CD4-positive, alpha-beta T cell treated with Interleukin-2 at 100 ng/mL for 4 hours (primary cell): Measurements from ENCODE around the gene ABCC1.
"Not testable (repeated sequence)": the region's sequence is repeated elsewhere in the genome, so short reads cannot be mapped to it uniquely, and the experiment has no call there.

ENCODE experiments used
- DNase-seq: peaks from one replicate; pipeline ENCODE4 v3.0.0-alpha.2; 2020; ENCODE audit warnings: low spot score

ABCC1 gene

GRCh38 chr16:16141784-16142396 lies 192.5 kb downstream of the ABCC1 start:
- no peak for DNase-seq

GRCh38 chr16:16143038-16143763 lies 193.8 kb downstream of the ABCC1 start:
- no peak for DNase-seq

- DNase-seq, result no peak
These were observed 194.5 kb downstream of the ABCC1 start for GRCh38 chr16:16143931-16144330.

- no peak for DNase-seq
These were observed 195.0 kb downstream of the ABCC1 start for GRCh38 chr16:16144416-16144815.

GRCh38 chr16:16145286-16145685 lies 195.9 kb downstream of the ABCC1 start:
- DNase-seq, result no peak

GRCh38 chr16:16146380-16147315 lies 197.2 kb downstream of the ABCC1 start:
- no peak for DNase-seq

GRCh38 chr16:16147316-16147999 lies 198.0 kb downstream of the ABCC1 start:
- DNase-seq, result no peak

GRCh38 chr16:16148000-16148599 lies 198.7 kb downstream of the ABCC1 start:
- not testable (repeated sequence) for DNase-seq

GRCh38 chr16:16148755-16149154 lies 199.3 kb downstream of the ABCC1 start:
- no peak for DNase-seq

- no peak for DNase-seq
These were observed 200.3 kb downstream of the ABCC1 start for GRCh38 chr16:16149710-16150116.

GRCh38 chr16:16150117-16150877 lies 200.9 kb downstream of the ABCC1 start:
- DNase-seq, result no peak

GRCh38 chr16:16150878-16151152 lies 201.4 kb downstream of the ABCC1 start:
- no peak for DNase-seq

GRCh38 chr16:16151315-16151714 lies 201.9 kb downstream of the ABCC1 start:
- no peak for DNase-seq

- DNase-seq, result not testable (repeated sequence)
These were observed 203.6 kb downstream of the ABCC1 start for GRCh38 chr16:16153000-16153399.

GRCh38 chr16:16154281-16154951 lies 205.0 kb downstream of the ABCC1 start:
- DNase-seq, result no peak

- no peak for DNase-seq
These were observed 205.8 kb downstream of the ABCC1 start for GRCh38 chr16:16155234-16155633.

- DNase-seq, result no peak
These were observed 207.8 kb downstream of the ABCC1 start for GRCh38 chr16:16157166-16157565.

GRCh38 chr16:16158082-16158658 lies 208.8 kb downstream of the ABCC1 start:
- DNase-seq, result no peak

- no peak for DNase-seq
These were observed 209.4 kb downstream of the ABCC1 start for GRCh38 chr16:16158741-16159374.

GRCh38 chr16:16159662-16160061 lies 210.2 kb downstream of the ABCC1 start:
- no peak for DNase-seq
